ENCODE measurements around the gene PRR23B. TPM values are rescaled to one million over a fixed set of nuclear protein-coding genes. Genes with fewer than 3 reads are reported as not detected.
"Not testable (repeated sequence)": the region's sequence is repeated elsewhere in the genome, so short reads cannot be mapped to it uniquely, and the experiment has no call there.

PRR23B gene
- total and polyA plus RNA-seq, 2 donors (not counting 1 experiment from before 2014, with no cell fraction given): not detected

DNA sequence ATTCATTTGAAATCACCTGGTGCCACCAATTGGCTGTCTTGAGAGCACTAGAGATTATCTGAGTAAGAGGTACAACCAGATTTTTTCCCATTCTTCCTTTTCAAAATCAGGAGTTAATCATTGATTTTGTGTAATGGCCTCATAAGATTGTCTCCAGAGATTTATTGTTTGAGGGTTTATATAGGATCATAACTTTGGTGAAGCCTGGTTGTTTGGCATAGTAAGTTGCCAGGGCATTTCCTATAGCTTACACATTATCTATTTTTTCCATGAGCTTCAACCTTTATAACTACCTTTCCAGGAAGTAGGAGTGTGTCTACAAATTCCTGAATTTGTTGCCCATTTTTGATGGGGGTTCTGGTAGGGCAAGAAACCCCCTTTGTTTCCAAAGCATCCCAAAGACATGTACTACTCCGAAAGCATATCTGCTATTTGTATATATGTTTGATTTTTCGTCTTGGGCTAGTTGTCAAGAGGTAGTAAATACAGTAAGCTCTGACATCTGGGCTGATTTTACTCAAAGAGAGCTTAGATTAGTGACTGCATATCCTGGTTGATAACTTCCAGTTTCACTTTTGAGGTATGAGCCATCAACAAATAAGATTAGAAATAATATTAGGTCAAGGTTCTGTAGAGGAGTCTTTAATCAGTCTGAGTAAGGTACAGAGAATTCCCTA, 11.7 kb upstream of the PRR23B start:
- Histone ChIP-seq H3K4me3 (replicated peaks in 1 of 4; ENCODE audit: control extremely low read depth in 1 of 4, insufficient read depth in 1 of 4, low read depth in 3 of 4, low read length in 4 of 4) (no peak overlapping the region), H4K20me1 (ENCODE audit: control insufficient read depth, extremely low read depth, insufficient read depth, low read length) (no peaks in the 10 kb centered on the region), H3K4me2 (ENCODE audit: extremely low read depth, insufficient read depth, low read length) (no peak overlapping the region), H3K27ac (ENCODE audit: insufficient read depth, low read length) (no peak overlapping the region), H3K4me1 (ENCODE audit: control insufficient read depth, extremely low read depth, insufficient read depth, low read length) (no peaks in the 10 kb centered on the region), H3K79me2 (ENCODE audit: control insufficient read depth, insufficient read depth, low read length) (no peaks in the 10 kb centered on the region), H3K9ac (ENCODE audit: insufficient read depth, low read length) (no peak overlapping the region), H3K27me3 (ENCODE audit: control insufficient read depth, insufficient read depth, low read length) (no peaks in the 10 kb centered on the region), H3K36me3 (ENCODE audit: control insufficient read depth, insufficient read depth, low read length) (no peaks in the 10 kb centered on the region), H2AFZ (ENCODE audit: low read length) (no peak overlapping the region), H3K9me3 (ENCODE audit: control insufficient read depth, insufficient read depth, low read depth, low read length) (no peaks in the 10 kb centered on the region)
- no peak for DNase-seq (ENCODE audit: low read depth in 2 of 2)
- TF ChIP-seq EZH2 (IDR thresholded peaks at IDR 0.05; ENCODE audit: low read length, missing control alignments): no peak
- TF ChIP-seq, protein P1, sequence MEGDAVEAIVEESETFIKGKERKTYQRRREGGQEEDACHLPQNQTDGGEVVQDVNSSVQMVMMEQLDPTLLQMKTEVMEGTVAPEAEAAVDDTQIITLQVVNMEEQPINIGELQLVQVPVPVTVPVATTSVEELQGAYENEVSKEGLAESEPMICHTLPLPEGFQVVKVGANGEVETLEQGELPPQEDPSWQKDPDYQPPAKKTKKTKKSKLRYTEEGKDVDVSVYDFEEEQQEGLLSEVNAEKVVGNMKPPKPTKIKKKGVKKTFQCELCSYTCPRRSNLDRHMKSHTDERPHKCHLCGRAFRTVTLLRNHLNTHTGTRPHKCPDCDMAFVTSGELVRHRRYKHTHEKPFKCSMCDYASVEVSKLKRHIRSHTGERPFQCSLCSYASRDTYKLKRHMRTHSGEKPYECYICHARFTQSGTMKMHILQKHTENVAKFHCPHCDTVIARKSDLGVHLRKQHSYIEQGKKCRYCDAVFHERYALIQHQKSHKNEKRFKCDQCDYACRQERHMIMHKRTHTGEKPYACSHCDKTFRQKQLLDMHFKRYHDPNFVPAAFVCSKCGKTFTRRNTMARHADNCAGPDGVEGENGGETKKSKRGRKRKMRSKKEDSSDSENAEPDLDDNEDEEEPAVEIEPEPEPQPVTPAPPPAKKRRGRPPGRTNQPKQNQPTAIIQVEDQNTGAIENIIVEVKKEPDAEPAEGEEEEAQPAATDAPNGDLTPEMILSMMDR (conservative IDR thresholded peaks at IDR 0.05 in 1 of 2, IDR thresholded peaks at IDR 0.05 in 1 of 2; ENCODE audit: low read depth in 1 of 2, low read length in 2 of 2): no peak

DNA sequence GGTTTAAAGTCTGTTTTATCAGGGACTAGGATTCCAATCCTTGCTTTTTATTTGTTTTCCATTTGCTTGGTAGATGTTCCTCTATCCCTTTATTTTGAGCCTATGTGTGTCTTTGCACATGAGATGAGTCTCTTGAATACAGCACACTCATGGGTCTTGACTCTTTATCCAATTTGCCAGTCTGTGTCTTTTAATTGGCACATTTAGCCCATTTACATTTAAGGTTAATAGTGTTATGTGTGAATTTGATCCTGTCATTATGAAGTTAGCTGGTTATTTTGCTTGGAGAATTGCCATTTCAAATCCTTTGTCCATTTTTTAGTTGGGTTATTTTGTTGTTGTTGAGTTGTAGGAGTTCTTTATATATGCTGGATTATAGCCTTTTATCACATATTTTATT, 9.8 kb upstream of the PRR23B start:
- not testable (repeated sequence) for H3K27me3 ChIP-seq (ENCODE audit: control insufficient read depth, insufficient read depth, low read length); H3K36me3 ChIP-seq (ENCODE audit: control insufficient read depth, insufficient read depth, low read length); DNase-seq (ENCODE audit: low read depth in 2 of 2); H3K4me3 ChIP-seq (replicated peaks in 1 of 4; ENCODE audit: control extremely low read depth in 1 of 4, insufficient read depth in 1 of 4, low read depth in 3 of 4, low read length in 4 of 4); H3K9ac ChIP-seq (ENCODE audit: insufficient read depth, low read length); H3K4me2 ChIP-seq (ENCODE audit: extremely low read depth, insufficient read depth, low read length); H2AFZ ChIP-seq (ENCODE audit: low read length); H3K27ac ChIP-seq (ENCODE audit: insufficient read depth, low read length); H3K9me3 ChIP-seq (ENCODE audit: control insufficient read depth, insufficient read depth, low read depth, low read length); H4K20me1 ChIP-seq (ENCODE audit: control insufficient read depth, extremely low read depth, insufficient read depth, low read length); H3K79me2 ChIP-seq (ENCODE audit: control insufficient read depth, insufficient read depth, low read length); H3K4me1 ChIP-seq (ENCODE audit: control insufficient read depth, extremely low read depth, insufficient read depth, low read length)

DNA sequence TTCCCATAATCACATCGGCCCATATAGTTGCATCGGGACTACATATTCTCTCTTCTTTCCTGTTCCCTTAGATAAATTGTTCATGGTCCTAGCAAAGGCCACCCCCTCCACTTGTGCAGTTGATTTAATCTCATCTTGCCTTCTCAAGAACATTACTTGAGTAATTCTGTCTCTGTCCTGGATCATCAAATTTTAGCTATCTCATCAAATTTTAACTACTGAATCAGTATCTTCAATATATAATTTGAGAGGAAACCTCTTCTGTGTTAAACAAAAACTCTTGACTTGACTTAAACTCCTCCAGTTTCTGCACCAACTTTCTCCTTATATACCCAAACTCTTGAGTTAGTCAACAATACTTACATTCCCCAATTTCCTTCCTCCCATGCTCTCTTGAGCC, 4.2 kb upstream of the PRR23B start:
- no peak overlapping the region for H3K4me3 ChIP-seq (replicated peaks in 1 of 4; ENCODE audit: control extremely low read depth in 1 of 4, insufficient read depth in 1 of 4, low read depth in 3 of 4, low read length in 4 of 4)
- H2AFZ ChIP-seq (ENCODE audit: low read length): no peak overlapping the region
- no peaks in the 10 kb centered on the region for H3K79me2 ChIP-seq (ENCODE audit: control insufficient read depth, insufficient read depth, low read length)
- no peak overlapping the region for H3K27ac ChIP-seq (ENCODE audit: insufficient read depth, low read length)
- no peaks in the 10 kb centered on the region for H3K4me1 ChIP-seq (ENCODE audit: control insufficient read depth, extremely low read depth, insufficient read depth, low read length)
- H3K36me3 ChIP-seq (ENCODE audit: control insufficient read depth, insufficient read depth, low read length): no peaks in the 10 kb centered on the region
- H3K4me2 ChIP-seq (ENCODE audit: extremely low read depth, insufficient read depth, low read length): no peak overlapping the region
- DNase-seq (ENCODE audit: low read depth in 2 of 2): no peak
- H3K9me3 ChIP-seq (ENCODE audit: control insufficient read depth, insufficient read depth, low read depth, low read length): no peaks in the 10 kb centered on the region
- no peak overlapping the region for H3K9ac ChIP-seq (ENCODE audit: insufficient read depth, low read length)
- no peaks in the 10 kb centered on the region for H4K20me1 ChIP-seq (ENCODE audit: control insufficient read depth, extremely low read depth, insufficient read depth, low read length)
- TF ChIP-seq EZH2 (IDR thresholded peaks at IDR 0.05; ENCODE audit: low read length, missing control alignments): no peak
- TF ChIP-seq, protein P1 (conservative IDR thresholded peaks at IDR 0.05 in 1 of 2, IDR thresholded peaks at IDR 0.05 in 1 of 2; ENCODE audit: low read depth in 1 of 2, low read length in 2 of 2): no peak
- H3K27me3 ChIP-seq (ENCODE audit: control insufficient read depth, insufficient read depth, low read length): no peaks in the 10 kb centered on the region
